Spleen (tissue), 7 donors: ENCODE data around the gene ZSCAN22.

Source experiments
- POLR2A ChIP-seq, 3 donors: fragments of 450-650 bp; IDR thresholded peaks; one replicate each; pipeline ENCODE4 v1.5.1; 2017; ENCODE audit warnings: antibody characterized with exemption in 3 of 3, mild to moderate bottlenecking in 1 of 3
- POLR2AphosphoS5 ChIP-seq, 3 donors: sonication (generic); formaldehyde crosslinking; IDR thresholded peaks; one replicate each; pipeline ENCODE4 v1.5.1; 2017; ENCODE audit warnings: antibody characterized with exemption in 3 of 3
- TF ChIP-seq, protein P1 (sequence below), 11 experiments: fragments of 200-600 bp in 7 of 11; fragments of 450-650 bp in 4 of 11; sonication (generic) in 4 of 11; IDR thresholded peaks in 8 of 11; conservative IDR thresholded peaks in 3 of 11; 1 replicate in 7 of 11; 2 replicates in 4 of 11; pipeline versions ENCODE4 v1.4.0 to v1.8.0; 2016 to 2021; ENCODE audit warnings: antibody characterized with exemption in 11 of 11, inconsistent platforms in 4 of 11, mild to moderate bottlenecking in 1 of 11
- donor health status: DM: no; HTN: no; CAD: no; lungs with moderate emphysema.
- donor health status: DM: no; HTN: no; CAD: no.
- donor health status: DM: no; HTN: no; CAD: no.

DNA sequence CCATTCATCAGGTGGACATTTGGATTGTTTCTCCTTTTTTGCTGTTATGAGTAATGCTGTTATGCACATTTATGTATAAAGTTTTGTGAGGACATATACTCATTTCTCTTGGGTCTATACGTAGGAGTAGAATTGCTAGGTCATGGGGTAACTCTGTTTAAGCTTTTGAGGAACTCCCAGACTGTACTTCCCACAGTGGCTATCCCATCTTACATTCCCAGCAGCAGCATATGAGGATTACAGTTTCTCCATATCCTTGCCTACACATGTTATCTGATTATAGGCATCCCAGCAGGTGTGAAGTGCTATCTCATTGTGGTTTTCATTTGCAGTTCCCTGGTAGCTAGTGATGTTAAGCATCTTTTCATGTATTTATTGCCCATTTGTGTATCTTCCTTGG lies 5.9 kb downstream of the ZSCAN22 start:
- TF ChIP-seq POLR2A (IDR thresholded peaks at IDR 0.05), result no peak
- TF ChIP-seq, protein P1, sequence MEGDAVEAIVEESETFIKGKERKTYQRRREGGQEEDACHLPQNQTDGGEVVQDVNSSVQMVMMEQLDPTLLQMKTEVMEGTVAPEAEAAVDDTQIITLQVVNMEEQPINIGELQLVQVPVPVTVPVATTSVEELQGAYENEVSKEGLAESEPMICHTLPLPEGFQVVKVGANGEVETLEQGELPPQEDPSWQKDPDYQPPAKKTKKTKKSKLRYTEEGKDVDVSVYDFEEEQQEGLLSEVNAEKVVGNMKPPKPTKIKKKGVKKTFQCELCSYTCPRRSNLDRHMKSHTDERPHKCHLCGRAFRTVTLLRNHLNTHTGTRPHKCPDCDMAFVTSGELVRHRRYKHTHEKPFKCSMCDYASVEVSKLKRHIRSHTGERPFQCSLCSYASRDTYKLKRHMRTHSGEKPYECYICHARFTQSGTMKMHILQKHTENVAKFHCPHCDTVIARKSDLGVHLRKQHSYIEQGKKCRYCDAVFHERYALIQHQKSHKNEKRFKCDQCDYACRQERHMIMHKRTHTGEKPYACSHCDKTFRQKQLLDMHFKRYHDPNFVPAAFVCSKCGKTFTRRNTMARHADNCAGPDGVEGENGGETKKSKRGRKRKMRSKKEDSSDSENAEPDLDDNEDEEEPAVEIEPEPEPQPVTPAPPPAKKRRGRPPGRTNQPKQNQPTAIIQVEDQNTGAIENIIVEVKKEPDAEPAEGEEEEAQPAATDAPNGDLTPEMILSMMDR (IDR thresholded peaks at IDR 0.05 in 8 of 11, conservative IDR thresholded peaks at IDR 0.05 in 3 of 11), result no peak
- TF ChIP-seq POLR2AphosphoS5 (IDR thresholded peaks at IDR 0.05), result no peak
